Measurements from ENCODE around the gene PDLIM5.

DNA sequence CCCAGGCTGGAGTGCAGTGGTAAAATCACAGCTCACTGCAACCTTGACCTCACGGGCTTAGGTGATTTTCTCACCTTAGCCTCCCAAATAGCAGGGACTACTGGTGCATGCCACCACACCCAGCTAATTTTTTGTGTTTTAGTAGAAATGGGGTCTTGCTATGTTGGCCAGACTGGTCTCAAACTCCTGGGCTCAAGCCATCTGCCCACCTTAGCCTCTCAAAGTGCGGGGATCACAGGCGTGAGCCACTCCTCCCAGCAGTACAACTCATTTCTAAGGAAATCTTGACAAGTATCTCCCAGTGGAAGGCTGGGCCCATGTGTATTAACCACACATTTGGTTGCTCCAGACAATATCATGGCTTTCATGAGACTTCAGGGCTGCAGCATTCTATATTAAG lies 20.4 kb upstream of the PDLIM5 start:
- TF ChIP-seq, protein P1, sequence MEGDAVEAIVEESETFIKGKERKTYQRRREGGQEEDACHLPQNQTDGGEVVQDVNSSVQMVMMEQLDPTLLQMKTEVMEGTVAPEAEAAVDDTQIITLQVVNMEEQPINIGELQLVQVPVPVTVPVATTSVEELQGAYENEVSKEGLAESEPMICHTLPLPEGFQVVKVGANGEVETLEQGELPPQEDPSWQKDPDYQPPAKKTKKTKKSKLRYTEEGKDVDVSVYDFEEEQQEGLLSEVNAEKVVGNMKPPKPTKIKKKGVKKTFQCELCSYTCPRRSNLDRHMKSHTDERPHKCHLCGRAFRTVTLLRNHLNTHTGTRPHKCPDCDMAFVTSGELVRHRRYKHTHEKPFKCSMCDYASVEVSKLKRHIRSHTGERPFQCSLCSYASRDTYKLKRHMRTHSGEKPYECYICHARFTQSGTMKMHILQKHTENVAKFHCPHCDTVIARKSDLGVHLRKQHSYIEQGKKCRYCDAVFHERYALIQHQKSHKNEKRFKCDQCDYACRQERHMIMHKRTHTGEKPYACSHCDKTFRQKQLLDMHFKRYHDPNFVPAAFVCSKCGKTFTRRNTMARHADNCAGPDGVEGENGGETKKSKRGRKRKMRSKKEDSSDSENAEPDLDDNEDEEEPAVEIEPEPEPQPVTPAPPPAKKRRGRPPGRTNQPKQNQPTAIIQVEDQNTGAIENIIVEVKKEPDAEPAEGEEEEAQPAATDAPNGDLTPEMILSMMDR (conservative IDR thresholded peaks at IDR 0.05; ENCODE audit: low read length), result no peak
- no peak for TF ChIP-seq EZH2phosphoT487 (IDR thresholded peaks at IDR 0.05; ENCODE audit: borderline replicate concordance, low read depth, low read length)
